Amygdala (tissue), 56 donors: ENCODE results near the gene ZNF319.

ENCODE experiments used
- DNase-seq, 56 donors: peaks; one replicate each; lab custom pipeline; 2025; lab: John Stamatoyannopoulos, UW

Gene ZNF319

DNA sequence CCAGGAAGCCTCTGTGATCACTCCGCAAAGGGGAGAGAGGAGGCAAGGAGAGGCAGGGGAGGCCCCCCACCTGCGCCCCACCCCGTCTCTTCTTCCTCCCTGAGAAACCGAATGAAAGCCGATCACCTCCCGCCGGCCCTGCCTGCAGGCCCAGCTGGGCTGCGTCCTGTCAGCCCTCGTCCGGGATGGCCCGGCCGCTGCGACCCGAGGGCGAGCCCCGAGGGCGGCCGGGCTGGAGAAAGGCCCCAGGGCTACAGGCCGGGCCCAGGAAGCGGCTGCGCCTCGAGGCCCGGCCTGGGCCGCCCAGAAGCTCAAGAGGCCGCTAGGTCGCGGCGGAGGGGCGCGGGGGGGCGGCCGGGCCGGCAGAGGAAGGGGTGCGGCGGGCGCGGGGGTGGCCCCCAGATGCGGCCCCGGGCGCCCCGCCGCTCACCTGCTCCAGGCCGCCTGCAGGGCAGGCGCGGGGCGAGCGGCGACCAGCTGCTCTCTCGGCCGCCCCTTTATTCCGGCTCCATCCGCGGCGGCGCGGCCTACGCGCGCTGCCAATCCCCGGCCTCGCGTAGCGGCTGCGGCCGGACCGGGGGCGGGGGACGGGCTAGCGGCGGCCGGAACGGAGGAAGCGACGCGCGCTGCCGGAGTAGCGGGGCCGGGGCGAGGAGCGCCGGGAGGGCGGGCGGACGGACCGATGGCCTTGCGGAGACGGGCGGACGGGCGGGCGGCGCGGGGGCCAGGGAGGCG, at the start of gene ZNF319:
TSS of gene ZNF319 (minus strand) at position 702 of the 735 bp plus-strand sequence. CDS start 2,407 bp downstream, outside the sequence.
- DNase-seq = no peak

DNA sequence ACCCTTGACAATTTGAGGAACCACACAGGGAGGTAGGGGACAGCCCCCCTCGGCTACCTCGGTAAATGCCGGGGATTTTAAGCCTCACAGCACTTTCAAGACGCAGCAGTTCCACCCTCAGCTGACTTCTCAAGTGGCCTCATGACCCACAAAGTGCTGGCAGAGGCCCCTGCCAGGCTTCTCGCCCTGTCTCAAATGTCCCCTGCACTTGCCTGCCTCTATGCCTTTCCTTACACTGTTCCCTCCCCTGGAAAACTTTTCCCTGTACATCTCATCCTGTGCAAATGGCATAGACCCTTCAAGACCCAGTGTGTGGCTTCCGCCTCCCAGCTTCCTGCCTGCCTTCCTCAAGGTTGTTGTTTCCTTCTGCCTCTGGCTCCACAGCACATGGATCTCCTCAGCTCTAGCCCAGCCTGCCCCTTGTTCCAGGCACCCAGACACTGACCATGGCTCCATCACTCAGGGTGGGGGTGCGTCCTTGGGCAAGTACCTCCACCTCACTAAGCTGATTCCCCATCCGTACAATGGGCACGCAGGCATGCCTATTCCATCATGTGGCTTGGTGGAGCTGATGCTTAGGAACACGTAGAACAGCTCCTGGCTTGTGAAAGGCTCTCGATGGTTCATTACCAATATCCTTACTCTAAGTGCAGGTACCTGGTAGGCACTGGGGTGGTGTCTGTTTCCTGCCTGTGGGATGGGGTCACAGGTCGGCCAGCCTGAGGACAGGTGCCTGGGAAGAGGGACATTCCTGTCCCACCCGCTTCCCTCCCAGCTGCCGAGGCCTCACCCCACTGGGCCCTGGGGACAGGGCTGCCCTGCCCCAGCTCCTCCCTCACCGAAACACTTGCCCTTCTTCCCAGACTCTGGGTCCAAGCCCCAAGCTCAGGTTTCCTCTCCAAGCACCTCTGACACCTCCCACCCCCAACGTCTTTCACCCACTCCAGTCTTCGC, 49.0 kb upstream of the ZNF319 start:
- DNase-seq = no peak

DNA sequence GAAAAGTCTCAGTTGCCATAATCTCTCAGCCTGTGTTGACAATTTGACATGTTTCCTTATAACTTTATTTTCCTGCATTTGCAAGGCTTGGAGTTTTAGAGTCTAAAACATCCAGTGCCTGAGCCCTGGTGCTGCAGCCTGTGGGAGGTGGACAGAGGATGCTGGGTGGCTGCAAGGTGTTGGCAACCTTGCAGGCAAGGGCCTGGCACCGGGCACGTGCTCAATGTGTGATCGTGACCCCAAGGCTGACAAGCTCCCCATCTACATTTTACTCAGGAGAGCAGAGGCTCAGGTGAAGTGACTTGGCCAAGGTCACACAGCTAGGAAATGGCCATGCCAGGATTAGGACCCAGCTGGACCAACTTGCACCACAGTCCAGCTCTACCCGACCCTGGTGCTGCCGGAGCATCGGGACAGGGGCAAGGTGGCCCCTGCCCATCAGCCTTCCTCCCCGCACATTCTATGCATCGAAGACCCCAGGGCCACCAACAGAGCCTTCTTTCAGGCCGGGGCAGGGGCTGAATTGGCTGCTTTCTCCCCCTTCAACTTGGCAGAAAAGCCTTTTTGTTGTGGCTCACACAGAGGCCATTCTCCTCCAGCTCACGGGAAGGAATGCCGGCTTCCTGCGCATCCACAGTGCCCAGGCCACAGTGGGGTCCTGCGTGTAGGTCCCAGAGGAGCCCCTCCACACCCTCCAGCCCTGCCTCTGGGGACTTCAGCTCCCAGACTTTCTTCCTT, 48.2 kb upstream of the ZNF319 start:
- no peak for DNase-seq

DNA sequence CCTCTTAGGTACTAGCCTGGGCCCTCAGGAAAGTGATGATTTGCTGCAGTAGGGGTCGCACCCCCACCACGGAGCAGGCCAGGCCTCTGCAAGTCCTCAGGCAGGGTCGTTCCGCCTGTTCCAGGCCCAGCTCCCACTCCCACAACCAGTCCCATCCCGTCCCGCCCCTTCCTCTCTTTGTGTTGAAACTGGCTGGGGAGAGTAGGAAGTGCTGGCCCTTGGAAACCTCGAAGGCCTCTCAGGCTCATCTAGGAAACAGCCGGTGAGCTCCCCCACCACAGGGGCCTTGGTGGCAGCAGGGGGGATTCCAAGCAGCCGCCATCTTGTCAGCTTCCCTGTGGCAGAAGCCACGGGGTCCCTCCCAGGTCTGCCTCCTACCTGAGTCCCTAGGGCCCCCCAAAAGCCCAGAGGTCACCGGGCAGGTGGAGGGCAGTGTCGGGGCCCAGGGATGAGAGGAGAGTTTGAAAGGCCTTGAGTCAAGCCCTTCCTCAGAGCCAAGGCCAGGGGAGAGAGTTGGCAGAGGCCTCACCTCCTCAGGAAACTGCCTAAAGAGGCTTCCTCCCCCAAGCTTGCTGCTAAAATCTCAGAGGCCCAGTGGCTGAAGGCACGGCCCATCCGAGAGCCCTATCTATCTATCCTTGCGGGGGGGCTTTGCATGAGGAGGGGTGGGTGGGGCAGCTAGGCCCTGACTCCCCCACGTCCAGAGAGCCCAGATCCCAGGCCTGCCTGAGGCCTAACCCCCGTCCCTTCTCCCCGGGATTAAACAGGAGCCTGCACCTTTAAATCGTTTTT, 47.3 kb upstream of the ZNF319 start:
- DNase-seq = no peak

DNA sequence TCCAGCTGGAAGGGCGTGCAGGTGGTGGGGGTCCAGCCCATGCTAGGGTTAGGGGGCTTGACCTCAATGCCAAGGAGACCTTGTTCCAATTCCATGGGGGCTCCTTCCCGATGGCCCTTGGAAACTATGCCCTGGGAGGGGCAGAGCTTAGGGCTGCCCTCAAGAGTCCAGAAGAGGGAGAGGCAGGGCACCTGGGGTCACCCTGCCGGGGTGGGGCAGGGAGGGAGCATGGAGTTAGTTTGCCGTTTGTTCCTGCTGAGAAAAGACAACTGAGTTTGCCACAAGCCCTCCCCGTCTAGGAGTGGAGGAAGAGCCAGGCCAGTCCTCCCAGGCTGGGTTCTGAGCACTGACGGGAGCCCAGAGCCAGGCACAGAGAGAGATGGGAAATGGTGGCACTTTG, 46.5 kb upstream of the ZNF319 start:
- no peak for DNase-seq

DNA sequence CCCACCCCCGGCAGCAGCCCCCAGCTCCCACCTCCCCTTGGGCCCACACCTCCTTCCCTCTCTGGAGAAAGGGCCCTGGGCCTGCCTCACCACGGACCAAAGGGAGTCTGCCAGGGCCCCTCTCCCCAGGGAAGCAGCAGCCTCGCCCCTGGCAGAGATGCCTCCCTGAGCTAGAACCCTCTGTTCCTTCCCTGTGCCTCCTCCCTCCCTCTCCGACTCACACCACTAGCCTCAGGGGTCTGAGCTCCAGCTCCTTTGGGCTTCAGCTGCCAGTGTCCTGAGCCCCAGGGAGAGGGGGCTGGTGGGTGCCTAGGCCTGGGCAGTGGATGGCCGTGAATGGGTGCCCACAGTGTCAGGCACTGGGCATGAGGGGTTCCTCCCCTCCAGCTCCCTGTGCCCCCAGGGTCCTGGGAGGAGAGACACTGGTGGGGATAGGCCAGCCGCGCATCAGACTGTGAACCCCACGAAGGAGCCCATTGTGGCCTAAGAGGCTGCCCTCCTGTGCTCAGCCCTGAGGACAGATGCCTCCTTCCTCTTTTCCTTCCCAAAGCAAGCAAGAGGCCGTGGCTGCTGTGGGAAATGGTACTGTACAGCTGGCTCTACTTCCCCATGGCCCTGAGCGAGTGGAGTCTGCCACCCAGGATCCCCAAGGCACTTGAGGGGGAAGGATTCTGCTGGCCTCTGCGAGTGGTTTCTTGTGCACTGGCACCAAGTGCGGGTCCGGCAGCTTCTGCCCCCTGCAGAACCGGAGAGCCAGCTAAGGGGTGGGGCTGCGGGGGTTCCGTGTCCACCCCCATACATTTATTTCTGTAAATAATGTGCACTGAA, 45.8 kb upstream of the ZNF319 start:
- no peak for DNase-seq

DNA sequence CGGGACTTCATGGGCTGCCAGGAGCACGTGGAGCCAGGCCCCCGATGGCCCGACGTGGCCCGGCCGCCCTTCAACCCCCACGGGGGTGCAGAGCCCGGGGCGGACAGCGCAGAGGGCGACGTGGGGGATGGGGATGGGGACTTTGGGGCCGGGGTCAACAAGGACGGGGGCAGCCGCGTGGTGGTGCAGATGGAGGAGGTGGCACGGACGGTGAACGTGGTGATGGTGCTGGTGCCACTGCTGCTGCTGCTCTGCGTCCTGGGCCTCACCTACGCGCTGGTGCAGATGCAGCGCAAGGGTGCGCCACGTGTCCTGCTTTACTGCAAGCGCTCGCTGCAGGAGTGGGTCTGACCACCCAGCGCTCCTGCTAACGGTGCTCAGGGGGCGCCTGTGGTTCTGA, 44.6 kb upstream of the ZNF319 start:
- DNase-seq = no peak

DNA sequence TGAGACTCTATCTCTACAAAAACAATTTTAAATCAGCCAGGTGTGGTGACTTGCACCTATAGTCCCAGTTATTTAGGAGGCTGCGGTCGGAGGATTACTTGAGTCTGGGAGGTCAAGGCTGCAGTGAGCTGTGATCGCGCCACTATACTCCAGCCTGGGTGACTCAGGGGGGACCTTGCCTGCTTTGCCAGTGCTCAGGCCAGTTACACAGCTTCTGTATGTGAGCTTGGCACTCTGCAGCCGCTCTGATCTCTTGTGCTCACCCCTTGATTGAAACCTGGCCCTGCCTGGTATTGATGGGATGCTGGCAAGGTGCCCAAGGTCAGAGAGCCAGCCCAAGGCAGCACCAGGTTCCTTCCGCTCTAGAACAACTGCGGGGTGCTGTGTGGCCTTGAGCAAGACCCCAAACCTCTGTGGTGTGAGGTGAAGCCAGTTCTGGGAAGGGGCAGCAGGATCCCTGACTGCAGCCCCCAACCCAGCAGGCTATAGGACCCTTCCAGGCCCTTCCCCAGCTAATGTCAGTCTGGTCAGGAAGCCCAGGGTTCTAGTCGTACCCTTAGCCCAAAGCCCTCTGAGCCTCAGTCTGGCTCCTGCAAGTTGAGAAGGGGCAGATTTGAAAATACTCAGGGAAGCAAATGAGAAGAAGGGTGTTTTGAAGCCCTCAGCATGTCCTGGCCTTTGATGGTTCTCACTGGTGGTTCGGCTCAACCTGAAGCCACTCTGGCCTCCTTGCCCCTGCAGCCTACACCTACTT, 44.0 kb upstream of the ZNF319 start:
- DNase-seq = no peak

DNA sequence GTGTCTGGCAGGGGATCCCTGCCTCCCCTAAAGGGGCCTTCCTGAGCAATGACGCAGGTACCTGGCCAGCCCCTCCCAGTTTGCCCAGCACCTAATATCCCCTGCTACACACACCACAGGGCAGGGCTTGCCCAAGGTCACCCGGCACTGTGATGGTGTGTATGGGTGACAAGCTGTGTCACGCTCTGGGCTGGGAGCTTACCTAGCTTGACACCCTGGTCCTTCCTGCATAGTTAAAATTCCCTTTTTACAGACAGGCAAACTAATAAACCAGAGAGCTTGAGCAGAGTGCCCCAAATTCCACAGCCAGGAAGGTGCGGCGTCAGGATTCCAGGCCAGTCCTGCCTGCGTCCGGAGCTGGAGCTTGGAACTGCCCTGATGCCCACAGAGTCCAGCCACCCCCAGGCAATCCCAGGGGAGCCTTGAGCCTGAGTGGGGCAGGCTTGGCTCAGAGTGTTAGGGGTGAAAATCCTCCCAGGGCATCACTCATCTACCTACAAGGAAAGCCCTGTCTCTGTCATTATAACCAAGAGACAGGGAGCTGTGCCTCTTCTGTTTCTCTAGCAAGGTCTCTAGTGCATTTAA, 43.2 kb upstream of the ZNF319 start:
- DNase-seq = no peak

DNA sequence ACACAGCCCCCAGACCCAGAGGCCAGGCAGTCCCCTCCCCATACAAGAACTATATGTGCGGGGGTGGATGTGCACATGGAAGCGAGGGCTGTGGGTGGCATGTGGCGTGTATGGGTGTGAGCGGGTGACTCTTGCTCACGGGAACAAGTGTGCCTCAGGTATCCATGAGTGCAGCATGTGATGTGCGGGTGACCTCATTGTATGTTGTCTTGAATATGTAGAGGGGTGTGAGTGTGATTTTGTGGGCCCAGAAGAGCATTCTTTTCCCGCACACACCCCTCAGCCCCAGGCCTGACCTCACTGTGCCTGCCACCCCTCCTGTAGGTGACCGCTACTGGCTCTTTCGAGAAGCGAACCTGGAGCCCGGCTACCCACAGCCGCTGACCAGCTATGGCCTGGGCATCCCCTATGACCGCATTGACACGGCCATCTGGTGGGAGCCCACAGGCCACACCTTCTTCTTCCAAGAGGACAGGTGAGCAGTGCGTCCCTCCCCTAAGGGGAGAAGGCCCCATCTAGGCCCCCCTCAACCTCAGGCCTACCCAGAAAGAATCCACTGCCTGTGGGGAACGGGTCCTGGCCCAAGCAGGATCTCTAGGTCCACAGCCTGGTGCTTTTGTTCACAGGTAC, 42.5 kb upstream of the ZNF319 start:
- no peak for DNase-seq

DNA sequence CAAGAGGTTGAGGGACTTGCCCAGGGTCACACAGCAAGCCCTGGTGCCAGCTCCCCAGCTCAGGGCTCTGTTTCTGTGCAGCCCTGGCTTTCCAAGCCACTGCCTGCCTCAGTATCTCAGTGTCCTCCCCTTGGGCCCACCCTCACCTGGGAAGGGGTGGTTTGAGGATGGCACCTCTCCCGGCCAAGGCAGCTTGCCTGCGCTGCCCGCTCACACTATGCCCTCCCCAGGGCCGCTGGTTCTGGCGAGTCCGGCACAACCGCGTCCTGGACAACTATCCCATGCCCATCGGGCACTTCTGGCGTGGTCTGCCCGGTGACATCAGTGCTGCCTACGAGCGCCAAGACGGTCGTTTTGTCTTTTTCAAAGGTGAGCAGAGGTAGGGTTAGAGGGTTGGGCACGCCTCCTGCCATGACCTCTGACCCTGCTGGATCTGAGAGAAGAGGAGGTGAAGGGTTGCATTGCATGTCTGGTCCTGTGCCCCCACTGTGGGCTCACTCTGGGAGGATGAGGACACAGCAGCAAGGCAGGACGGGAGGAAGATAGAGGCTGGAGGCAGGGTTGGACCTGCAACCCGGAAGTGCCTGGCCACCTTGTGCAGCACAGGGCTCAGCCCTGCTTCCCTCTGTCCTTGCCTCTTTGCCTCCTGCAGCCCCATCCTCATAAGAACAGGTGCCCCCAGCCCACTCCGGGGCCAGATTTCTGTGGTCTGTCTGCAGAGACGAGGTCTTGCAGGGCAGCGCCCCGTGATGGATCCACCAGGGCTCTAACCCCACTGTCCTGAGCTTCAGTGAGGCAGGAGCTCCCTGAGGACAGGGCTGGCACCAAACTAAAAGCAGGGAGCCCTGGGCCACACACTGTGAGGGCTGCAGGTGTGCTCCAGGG, 41.8 kb upstream of the ZNF319 start:
- no peak for DNase-seq

DNA sequence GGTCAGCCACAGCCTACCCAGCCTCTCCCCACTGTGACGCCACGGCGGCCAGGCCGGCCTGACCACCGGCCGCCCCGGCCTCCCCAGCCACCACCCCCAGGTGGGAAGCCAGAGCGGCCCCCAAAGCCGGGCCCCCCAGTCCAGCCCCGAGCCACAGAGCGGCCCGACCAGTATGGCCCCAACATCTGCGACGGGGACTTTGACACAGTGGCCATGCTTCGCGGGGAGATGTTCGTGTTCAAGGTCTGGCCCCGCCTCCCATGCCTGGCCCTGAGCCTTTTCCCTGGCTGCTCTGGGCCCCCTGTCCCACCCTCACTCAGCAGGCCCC, 41.1 kb upstream of the ZNF319 start:
- no peak for DNase-seq

DNA sequence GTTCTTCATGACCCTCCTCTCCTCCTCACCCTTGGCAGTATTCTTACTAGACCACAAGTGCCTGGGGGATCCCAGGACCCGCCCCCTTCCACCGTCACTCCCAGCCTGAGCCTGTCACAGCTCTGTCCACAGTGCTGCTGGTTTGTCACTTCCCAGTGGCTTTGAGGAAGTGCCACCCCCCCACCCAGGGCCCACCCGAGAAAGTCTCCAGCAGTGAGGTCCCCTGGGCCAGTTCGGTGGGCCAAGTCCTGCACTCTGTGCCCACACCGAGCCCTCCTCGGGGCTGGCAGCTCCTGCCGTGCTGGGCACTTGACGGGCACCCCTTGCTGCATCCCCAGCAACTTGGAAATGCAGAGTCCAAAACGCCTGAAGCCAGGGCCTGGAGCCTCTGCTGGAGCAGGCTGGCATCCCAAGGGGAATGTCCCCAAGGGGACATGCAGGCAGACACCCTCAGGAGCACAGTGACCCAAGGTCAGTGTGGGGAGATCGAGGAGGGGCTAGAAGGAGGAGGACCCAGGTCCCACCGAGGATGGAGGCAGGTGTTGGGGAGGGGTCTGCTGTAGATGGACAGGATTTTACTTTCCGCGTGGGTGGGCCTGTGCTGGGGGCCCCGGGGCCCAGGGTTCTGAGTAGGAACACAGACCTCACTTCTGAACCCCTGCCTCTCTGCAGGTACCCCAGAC, 40.6 kb upstream of the ZNF319 start:
- DNase-seq = no peak

DNA sequence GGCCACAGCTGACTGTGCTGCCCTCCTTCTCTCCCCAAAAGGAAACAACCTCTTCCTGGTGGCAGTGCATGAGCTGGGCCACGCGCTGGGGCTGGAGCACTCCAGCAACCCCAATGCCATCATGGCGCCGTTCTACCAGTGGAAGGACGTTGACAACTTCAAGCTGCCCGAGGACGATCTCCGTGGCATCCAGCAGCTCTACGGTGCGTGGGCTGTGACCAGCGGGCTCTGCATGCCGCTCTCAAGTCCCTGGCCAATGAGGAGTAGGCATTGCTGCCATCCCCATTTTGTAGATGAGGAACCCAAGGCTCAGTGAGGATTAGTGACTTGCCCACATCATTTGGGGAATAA, 40.0 kb upstream of the ZNF319 start:
- DNase-seq = no peak

DNA sequence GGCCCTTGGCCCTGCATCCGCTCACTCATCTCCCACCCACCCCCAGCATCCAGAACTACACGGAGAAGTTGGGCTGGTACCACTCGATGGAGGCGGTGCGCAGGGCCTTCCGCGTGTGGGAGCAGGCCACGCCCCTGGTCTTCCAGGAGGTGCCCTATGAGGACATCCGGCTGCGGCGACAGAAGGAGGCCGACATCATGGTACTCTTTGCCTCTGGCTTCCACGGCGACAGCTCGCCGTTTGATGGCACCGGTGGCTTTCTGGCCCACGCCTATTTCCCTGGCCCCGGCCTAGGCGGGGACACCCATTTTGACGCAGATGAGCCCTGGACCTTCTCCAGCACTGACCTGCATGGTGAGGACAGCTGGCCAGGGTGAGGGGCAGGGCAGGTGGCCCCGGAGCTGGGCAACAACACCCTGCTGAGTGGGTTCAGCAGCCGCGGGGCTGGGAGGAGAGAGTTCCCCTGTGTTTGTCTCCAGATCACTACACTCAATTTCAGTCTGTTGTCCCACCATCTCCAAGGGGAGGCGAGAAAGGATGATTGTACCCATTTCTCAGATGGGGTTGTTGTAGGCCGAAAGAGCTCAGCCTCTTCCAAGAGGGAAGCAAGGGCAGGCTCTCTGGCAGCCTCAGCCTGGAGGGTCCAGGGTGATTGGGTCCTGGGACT, 39.5 kb upstream of the ZNF319 start:
- no peak for DNase-seq

DNA sequence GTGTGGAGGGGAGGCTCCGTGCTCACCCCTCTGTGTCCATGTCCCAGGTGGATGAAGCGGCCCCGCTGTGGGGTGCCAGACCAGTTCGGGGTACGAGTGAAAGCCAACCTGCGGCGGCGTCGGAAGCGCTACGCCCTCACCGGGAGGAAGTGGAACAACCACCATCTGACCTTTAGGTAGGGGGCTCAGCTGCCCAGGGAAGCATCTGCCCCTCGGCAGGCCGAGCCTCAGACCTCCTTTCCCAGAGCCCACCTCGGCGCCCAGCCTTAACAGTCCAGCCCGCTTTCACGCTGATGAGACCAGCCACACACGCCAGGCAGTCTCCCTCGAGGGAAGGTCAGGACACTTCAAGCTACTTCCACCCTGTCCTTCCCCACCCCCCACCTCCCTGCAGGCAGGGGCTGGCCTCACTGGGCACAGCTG, 37.8 kb upstream of the ZNF319 start:
- no peak for DNase-seq
